Measurements from ENCODE around the gene GLIPR2. TPM values are rescaled to one million over a fixed set of nuclear protein-coding genes. Genes with fewer than 3 reads are reported as not detected.
"Not testable (repeated sequence)": the region's sequence is repeated elsewhere in the genome, so short reads cannot be mapped to it uniquely, and the experiment has no call there.

GLIPR2 gene
- polyA plus RNA-seq (ENCODE audit: insufficient read length) = 39.3 TPM
- long read RNA-seq, donor 1, transcript GLIPR2-202 (5 exons, 1,890 nt) = major isoform, 19 of 26 reads
- long read RNA-seq, donor 1, partial matches to known transcripts = 6 of 26 reads
- long read RNA-seq, donor 1, other reads (novel, unspliced or antisense) = 0 of 26 reads
- long read RNA-seq, donor 2, transcript GLIPR2-202 (5 exons, 1,890 nt) = major isoform, 11 of 35 reads
- long read RNA-seq, donor 2, partial matches to known transcripts = 24 of 35 reads
- long read RNA-seq, donor 2, other reads (novel, unspliced or antisense) = 0 of 35 reads
- long read RNA-seq, donor 3, transcript GLIPR2-202 (5 exons, 1,890 nt) = major isoform, 7 of 7 reads
- long read RNA-seq, donor 3, partial matches to known transcripts = 0 of 7 reads
- long read RNA-seq, donor 3, other reads (novel, unspliced or antisense) = 0 of 7 reads
- long read RNA-seq, donor 4, partial matches to known transcripts = 0 of 1 reads
- long read RNA-seq, donor 4, other reads (novel, unspliced or antisense) = 0 of 1 reads
- long read RNA-seq, donor 5, transcript GLIPR2-202 (5 exons, 1,890 nt) = major isoform, 28 of 66 reads
- long read RNA-seq, donor 5, partial matches to known transcripts = 38 of 66 reads
- long read RNA-seq, donor 5, other reads (novel, unspliced or antisense) = 0 of 66 reads
- long read RNA-seq, donor 6, transcript GLIPR2-202 (5 exons, 1,890 nt) = major isoform, 25 of 82 reads
- long read RNA-seq, donor 6, partial matches to known transcripts = 56 of 82 reads
- long read RNA-seq, donor 6, other reads (novel, unspliced or antisense) = 0 of 82 reads
- long read RNA-seq, donor 7, transcript GLIPR2-202 (5 exons, 1,890 nt) = major isoform, 23 of 28 reads
- long read RNA-seq, donor 7, partial matches to known transcripts = 5 of 28 reads
- long read RNA-seq, donor 7, other reads (novel, unspliced or antisense) = 0 of 28 reads
- long read RNA-seq, donor 8, transcript GLIPR2-202 (5 exons, 1,890 nt) = major isoform, 5 of 10 reads
- long read RNA-seq, donor 8, partial matches to known transcripts = 5 of 10 reads
- long read RNA-seq, donor 8, other reads (novel, unspliced or antisense) = 0 of 10 reads

DNA sequence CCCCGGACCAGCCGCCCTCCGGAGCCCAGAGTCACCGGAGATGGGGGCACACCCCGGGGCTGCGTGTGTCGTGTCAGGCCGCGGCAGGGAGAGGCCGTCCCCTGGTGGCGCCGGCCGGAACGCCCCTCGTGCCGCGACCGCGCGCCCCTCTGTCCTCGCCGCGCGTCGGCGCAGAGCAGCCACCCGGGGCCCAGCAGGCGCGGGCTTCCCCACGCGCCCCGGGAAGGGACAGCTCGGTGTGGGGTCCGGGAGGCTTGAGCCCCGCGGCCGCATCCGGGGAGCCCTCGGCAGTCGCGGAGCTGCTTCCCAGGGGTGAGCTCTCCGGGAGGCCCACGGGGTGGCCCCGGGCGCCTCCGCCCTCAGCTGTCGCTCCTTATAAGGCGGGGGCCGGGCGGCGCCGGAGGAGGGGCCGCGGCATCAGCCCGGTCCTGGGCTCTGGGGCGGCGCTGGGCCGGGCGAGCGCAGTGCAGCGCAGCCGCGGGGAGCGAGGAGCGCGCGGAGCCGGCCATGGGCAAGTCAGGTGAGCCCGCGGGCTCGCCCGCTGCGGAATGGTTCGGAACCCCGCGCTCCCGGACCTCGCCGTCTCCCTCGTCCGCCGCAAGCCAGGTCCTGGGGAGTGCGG, at the start of gene GLIPR2:
TSS of gene GLIPR2 (plus strand) at position 462 of the 622 bp plus-strand sequence. CDS start at position 508, 46 bp downstream.
- DNase-seq = peak; percentile 63

GRCh38 chr9:36087054-36087453, 49.5 kb upstream of the GLIPR2 start:
- not testable (repeated sequence) for DNase-seq

- DNase-seq = no peak
Measured at GRCh38 chr9:36088020-36088419, 48.5 kb upstream of the GLIPR2 start.

- DNase-seq = peak; percentile 67
Measured at GRCh38 chr9:36091026-36091953, 45.2 kb upstream of the GLIPR2 start.

DNA sequence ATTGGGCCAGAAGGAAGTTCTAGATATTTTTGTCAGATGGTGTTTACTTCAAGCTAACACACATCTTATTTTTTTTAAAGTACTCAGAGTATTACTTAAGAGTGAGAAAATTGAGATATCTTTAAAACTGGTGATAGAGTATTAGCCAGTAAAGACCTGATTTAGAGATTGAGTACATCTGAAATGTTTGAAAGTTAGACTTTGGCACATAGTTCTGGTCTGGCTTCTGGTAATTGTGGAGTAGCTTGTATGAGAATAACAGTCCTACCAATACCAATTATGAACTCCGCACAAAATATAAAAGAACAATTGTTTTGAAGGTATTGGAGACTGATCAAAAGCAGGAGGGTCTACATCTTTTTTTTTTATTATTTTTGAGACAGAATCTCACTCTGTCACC, 44.5 kb upstream of the GLIPR2 start:
- DNase-seq = no peak

- DNase-seq = no peak
Measured at GRCh38 chr9:36092509-36093215, 43.9 kb upstream of the GLIPR2 start.

GRCh38 chr9:36093384-36093783, 43.1 kb upstream of the GLIPR2 start:
- DNase-seq = no peak

GRCh38 chr9:36099718-36100117, 36.8 kb upstream of the GLIPR2 start:
- no peak for DNase-seq

DNA sequence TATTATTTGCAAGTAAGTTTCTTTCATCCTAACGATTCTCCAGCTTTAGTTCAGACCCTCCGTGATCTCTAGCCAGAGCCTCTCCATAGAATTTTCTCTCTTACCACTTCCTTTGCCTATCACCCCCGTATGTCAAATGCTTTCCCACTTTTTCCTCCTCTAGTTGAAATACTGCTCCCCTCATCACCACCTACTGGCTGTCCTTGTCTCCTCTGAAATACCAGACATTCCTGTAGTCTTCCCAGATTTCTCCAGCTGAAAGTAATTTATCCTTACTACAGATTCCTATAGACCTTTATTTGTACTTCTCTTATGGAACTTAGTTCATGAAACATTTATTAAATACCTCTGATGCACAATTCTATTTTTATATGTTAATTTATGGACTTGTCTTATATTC, 36.0 kb upstream of the GLIPR2 start:
- DNase-seq = no peak

DNA sequence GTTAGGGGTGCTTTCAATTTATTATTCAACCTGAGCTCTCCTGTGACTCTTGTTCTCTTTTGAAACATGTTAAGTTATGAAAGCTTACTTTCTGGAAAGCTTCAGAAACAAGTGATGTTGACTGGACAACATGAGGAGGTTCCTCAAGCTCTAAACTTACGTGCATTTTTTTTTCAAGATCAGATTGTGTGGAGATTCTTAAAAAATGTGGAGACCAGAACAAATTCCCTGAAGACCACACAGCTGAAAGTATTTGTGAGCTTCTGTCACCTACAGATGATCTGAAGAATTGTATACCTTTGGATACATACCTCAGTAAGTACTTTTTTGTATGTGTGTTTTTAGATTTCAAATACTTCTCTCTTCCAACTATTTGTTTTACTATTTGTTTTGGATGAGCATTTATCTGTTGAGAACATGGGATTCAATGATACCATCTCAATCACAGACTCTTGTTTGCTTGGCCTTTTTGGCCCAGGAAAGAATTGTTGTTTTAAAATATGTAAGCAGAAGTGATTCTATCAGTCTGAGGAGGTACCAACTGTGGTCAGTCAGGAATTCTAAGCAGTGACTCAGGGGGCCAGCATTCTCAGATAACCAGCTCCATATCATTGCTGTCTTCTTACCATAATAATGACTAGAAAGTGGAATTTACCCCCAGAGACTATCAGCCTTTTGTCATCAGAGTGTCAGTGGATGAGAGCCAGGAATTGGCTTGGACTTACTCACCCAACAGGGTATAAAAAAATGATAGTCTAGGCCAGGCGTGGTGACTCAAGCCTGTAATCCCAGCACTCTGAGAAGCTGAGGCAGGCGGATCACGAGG, 34.4 kb upstream of the GLIPR2 start:
- DNase-seq = no peak

- peak; percentile 72 for DNase-seq
Measured at GRCh38 chr9:36102742-36103495, 33.6 kb upstream of the GLIPR2 start.

- DNase-seq = no peak
Measured at GRCh38 chr9:36109071-36109470, 27.5 kb upstream of the GLIPR2 start.

GRCh38 chr9:36110434-36110833, 26.1 kb upstream of the GLIPR2 start:
- no peak for DNase-seq

- DNase-seq = no peak
Measured at GRCh38 chr9:36112516-36112915, 24.0 kb upstream of the GLIPR2 start.

GRCh38 chr9:36113999-36114398, 22.5 kb upstream of the GLIPR2 start:
- no peak for DNase-seq

- DNase-seq = no peak
Measured at GRCh38 chr9:36116593-36116992, 19.9 kb upstream of the GLIPR2 start.

DNA sequence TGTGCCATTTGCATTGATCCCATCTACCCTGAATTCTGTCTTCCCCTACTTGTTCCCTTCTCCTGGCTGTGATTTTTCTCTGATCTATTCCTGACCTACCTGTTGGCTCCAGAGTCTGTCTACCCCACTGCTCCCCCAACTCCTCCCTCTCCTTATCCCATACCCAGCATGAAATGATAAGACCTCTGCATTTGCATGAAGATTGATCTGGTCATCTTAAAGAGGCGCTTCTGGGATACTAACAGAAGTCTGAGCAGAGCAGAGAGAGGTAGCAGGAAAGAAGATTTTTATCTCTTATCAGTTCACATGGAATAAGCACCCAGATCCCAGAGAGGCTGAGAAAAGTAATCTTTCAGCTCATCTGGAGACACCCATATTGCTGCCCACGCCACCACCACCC, 18.3 kb upstream of the GLIPR2 start:
- DNase-seq = no peak

DNA sequence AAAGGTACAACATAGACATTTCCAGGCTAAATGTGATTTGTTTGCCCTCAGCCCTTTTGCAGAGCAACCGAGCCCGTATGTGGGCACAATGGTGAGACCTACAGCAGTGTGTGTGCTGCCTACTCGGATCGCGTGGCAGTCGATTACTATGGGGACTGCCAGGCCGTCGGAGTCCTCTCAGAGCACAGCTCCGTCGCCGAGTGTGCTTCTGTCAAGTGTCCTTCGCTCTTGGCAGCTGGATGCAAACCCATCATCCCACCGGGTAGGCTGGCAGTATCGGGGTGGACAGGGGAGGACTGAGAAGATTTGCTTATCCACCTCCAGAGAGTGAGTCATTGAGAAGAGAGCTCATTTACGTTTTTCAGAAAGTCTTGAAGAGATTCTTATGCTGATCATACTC, 17.8 kb upstream of the GLIPR2 start:
- DNase-seq = no peak

DNA sequence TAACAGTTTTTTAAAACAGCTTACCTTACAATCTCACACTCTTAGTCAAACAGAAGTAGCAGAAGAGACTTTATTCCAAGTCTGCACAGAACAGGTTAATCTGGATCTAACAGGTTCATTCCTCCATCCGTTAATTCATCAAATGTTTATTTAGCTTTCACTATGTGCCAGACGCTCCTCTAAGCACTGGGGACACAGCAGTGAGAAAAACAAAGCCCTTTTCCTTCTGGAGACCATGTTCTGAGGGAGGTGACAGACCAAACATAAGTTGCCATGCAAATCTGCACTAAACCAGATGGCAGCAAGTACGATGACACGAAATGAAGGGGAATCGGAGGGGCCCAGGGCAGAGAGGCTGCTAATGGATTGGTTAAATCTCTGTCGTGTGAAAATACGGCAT, 17.1 kb upstream of the GLIPR2 start:
- no peak for DNase-seq
